HFFc6 (cell line): ENCODE results near the gene NUP93. TPM values are rescaled to one million over a fixed set of nuclear protein-coding genes. Genes with fewer than 3 reads are reported as not detected.
A peak's percentile ranks its signal among the peaks of the same experiment; 100 is the strongest.

ENCODE experiments used
- DNase-seq: peaks from one replicate; pipeline ENCODE4 v3.0.0-alpha.2; 2018
- H3K27ac Mint-ChIP-seq: 2 replicates; pipeline ENCODE4 v1.8.0; 2020; ENCODE audit warnings: mild to moderate bottlenecking, mixed read lengths
- H3K27me3 Mint-ChIP-seq: 2 replicates; pipeline ENCODE4 v1.8.0; 2021; ENCODE audit warnings: mild to moderate bottlenecking, moderate library complexity, mixed read lengths; ENCODE audit not compliant: insufficient read depth
- H3K36me3 Mint-ChIP-seq: 2 replicates; pipeline ENCODE4 v1.8.0; 2021; ENCODE audit warnings: low read depth, mixed read lengths
- H3K4me1 Mint-ChIP-seq: 2 replicates; pipeline ENCODE4 v1.8.0; 2020; ENCODE audit warnings: low read depth, mixed read lengths
- H3K4me3 Mint-ChIP-seq: 2 replicates; pipeline ENCODE4 v1.8.0; 2020; ENCODE audit warnings: mild to moderate bottlenecking, moderate library complexity, mixed read lengths
- H3K9me3 Mint-ChIP-seq: 2 replicates; pipeline ENCODE4 v1.8.0; 2020; ENCODE audit warnings: mild to moderate bottlenecking, mixed read lengths
- CTCF ChIP-seq: fragments of 200-600 bp; sonication (generic); IDR thresholded peaks from 2 replicates; pipeline ENCODE4 v1.5.0; 2021; ENCODE audit warnings: antibody characterized with exemption, mild to moderate bottlenecking
- total RNA-seq, 6 experiments: library from RNA; stranded (reverse); fragmentation: NEBNext Ultra II Directional; extraction: Animal tissue kit (Norgen Biotek cat#: 25700); gene quantifications; 2 replicates in 1 of 6; 3 replicates in 5 of 6; pipeline ENCODE4 v1.2.3, GENCODE V29; 2021

NUP93 gene
- total RNA-seq, 6 experiments from 2014 or later = 58.6 to 84.0 (median 78.8) TPM

- Mint-ChIP-seq H3K36me3 (no peaks in the 10 kb centered on the region), H3K27me3 (peaks cover 5% of the 10 kb centered on the region; the same call in 1 of the 2 replicates), H3K4me1 (peaks cover 42% of the 10 kb centered on the region), H3K4me3 (no peak overlapping the region), H3K9me3 (no peaks in the 10 kb centered on the region), H3K27ac (peak overlapping the region; percentile 5; the same call in 1 of the 2 replicates)
- no peak for TF ChIP-seq CTCF
- DNase-seq = no peak
Measured at GRCh38 chr16:56777482-56777881, 47.6 kb downstream of the NUP93 start.

DNA sequence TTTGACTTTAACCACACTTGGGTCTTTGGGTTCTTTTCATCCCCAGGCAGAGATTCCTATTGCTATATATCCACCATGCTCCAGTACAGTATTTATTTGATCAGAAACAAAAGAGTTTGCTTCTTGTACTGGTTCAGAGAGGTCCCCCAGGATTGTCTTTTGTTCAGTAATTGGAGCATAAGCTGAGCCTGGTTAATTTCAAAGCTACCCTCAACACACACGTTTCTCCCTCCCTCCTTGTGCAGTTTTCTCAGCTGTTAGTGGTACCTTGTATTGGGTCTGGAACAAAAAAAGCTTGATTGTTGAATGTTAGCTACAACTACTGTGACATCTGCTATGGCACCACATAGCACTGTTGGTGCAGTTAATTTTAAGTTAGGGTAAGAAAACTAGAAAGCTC is 50.0 kb downstream of the NUP93 start:
- TF ChIP-seq CTCF = no peak
- Mint-ChIP-seq H3K4me1 (peaks cover 49% of the 10 kb centered on the region), H3K27ac (no peak overlapping the region), H3K9me3 (no peaks in the 10 kb centered on the region), H3K36me3 (no peaks in the 10 kb centered on the region), H3K27me3 (peaks cover 5% of the 10 kb centered on the region; the same call in 1 of the 2 replicates), H3K4me3 (no peak overlapping the region)
- DNase-seq = no peak

DNA sequence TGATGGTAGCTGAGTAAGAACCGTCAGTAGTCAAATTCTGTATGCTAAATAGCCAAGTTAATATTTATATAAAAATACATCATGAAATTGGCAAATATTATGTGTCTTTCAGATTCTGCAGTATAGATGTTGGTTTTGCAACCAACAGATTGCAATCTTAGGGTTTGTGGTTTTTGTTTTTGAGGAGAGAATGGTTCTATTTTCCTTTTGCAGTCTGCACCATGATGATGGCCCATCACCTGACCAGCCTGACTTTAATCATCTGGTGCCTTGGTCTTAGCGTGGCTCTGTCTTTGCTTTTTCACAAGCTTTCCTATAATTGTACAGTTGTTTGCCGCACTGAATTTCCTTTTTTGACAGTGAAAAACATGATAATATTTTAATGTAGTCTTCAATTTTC is 50.7 kb downstream of the NUP93 start:
- Mint-ChIP-seq H3K9me3 (no peaks in the 10 kb centered on the region), H3K4me1 (peaks cover 49% of the 10 kb centered on the region), H3K27ac (no peak overlapping the region), H3K27me3 (peaks cover 5% of the 10 kb centered on the region; the same call in 1 of the 2 replicates), H3K4me3 (no peak overlapping the region), H3K36me3 (no peaks in the 10 kb centered on the region)
- no peak for TF ChIP-seq CTCF
- no peak for DNase-seq

GRCh38 chr16:56781528-56781961 is 51.6 kb downstream of the NUP93 start:
- peaks cover 5% of the 10 kb centered on the region; the same call in 1 of the 2 replicates for H3K27me3 Mint-ChIP-seq
- no peaks in the 10 kb centered on the region for H3K9me3 Mint-ChIP-seq
- H3K36me3 Mint-ChIP-seq = no peaks in the 10 kb centered on the region
- no peak overlapping the region for H3K4me3 Mint-ChIP-seq
- no peak for TF ChIP-seq CTCF
- H3K27ac Mint-ChIP-seq = no peak overlapping the region
- peaks cover 51% of the 10 kb centered on the region for H3K4me1 Mint-ChIP-seq
- no peak for DNase-seq

GRCh38 chr16:56783344-56783743 is 53.4 kb downstream of the NUP93 start:
- no peak overlapping the region for H3K27ac Mint-ChIP-seq
- H3K9me3 Mint-ChIP-seq = no peaks in the 10 kb centered on the region
- no peak for TF ChIP-seq CTCF
- DNase-seq = no peak
- H3K4me3 Mint-ChIP-seq = no peak overlapping the region
- peaks cover 46% of the 10 kb centered on the region for H3K4me1 Mint-ChIP-seq
- no peaks in the 10 kb centered on the region for H3K27me3 Mint-ChIP-seq
- H3K36me3 Mint-ChIP-seq = no peaks in the 10 kb centered on the region

DNA sequence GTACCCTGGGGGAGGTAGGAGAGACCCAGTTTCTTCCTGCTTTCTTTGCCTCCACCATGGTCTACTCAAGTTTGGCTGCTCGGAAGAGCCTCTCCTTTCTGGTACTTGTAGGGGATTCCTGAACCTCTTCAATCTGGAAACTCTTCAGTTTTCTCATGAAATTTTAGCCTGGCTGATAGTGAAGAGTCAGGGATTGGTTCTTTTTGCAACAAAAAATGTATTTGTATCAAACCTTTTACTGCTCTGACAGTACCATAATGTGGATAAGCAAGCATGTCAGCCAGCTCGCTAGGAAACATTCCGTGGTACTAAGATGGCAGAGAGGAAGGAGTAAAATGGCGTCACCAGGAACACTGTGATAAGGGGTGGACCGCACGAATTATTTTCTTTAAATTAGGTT is 55.4 kb downstream of the NUP93 start:
- Mint-ChIP-seq H3K4me3 (no peak overlapping the region), H3K27ac (no peak overlapping the region), H3K27me3 (no peaks in the 10 kb centered on the region), H3K9me3 (no peaks in the 10 kb centered on the region), H3K36me3 (no peaks in the 10 kb centered on the region), H3K4me1 (peaks cover 41% of the 10 kb centered on the region)
- TF ChIP-seq CTCF = no peak
- no peak for DNase-seq
